HTERT RPE-1 (cell line): ENCODE measurements around the gene EMILIN3.
"Not testable (repeated sequence)": the region's sequence is repeated elsewhere in the genome, so short reads cannot be mapped to it uniquely, and the experiment has no call there.

Experiments
- in situ Hi-C: fragments of 300-500 bp; cut with MboI; formaldehyde crosslinking; loops from 4 replicates; pipeline ENCODE4 v1.14.3; 2020; ENCODE audit warnings: low sequenced_read_pairs

The EMILIN3 gene

GRCh38 chr20:41329435-41330342 lies 36.9 kb downstream of the EMILIN3 start:
- in situ Hi-C loops: loop anchor here (25.0 kb wide), 1 partner anchor 167 kb away; no protein-coding TSS in a partner anchor

GRCh38 chr20:41327178-41327577 lies 39.4 kb downstream of the EMILIN3 start:
- in situ Hi-C loops: loop anchor here (25.0 kb wide), 1 partner anchor 165 kb away; no protein-coding TSS in a partner anchor

- in situ Hi-C loops: no loop called here
Observed at GRCh38 chr20:41320976-41321375, 45.6 kb downstream of the EMILIN3 start.

- in situ Hi-C loops: no loop called here
Observed at GRCh38 chr20:41320441-41320840, 46.2 kb downstream of the EMILIN3 start.

- in situ Hi-C loops: no loop called here
Observed at GRCh38 chr20:41318271-41318649, 48.4 kb downstream of the EMILIN3 start.

GRCh38 chr20:41317546-41318270 lies 48.9 kb downstream of the EMILIN3 start, which contains the start of gene ZHX3:
Gene ZHX3 (minus strand): TSS chr20:41317731. CDS start chr20:41204916, 112,815 bp downstream.
- in situ Hi-C loops: no loop called here

GRCh38 chr20:41316602-41317545 lies 49.7 kb downstream of the EMILIN3 start:
- in situ Hi-C loops: no loop called here

GRCh38 chr20:41316051-41316450 lies 50.6 kb downstream of the EMILIN3 start:
- in situ Hi-C loops: no loop called here

GRCh38 chr20:41314386-41314785 lies 52.2 kb downstream of the EMILIN3 start:
- in situ Hi-C loops: no loop called here

- in situ Hi-C loops: not testable (repeated sequence)
Observed at GRCh38 chr20:41312009-41312408, 54.6 kb downstream of the EMILIN3 start.
